Activated T-helper 1 cell treated with anti-CD3 and anti-CD28 coated beads, Interleukin-12 subunit alpha, Interleukin-12 subunit beta, Interleukin-2, Interleukin-4 antibody, amounts not matched to agents 30 ng/mL and 10 ng/mL and 1 ng/mL, durations not matched to agents 14 hours and 24 hours and 36 hours (primary cell): ENCODE results near the gene IFT122. TPM values are rescaled to one million over a fixed set of nuclear protein-coding genes. Genes with fewer than 3 reads are reported as not detected.

Experiments used
- DNase-seq: peaks from one replicate; pipeline ENCODE4 v3.0.0; 2021; ENCODE audit warnings: low spot score
- H3K27ac Mint-ChIP-seq: one replicate; pipeline ENCODE4 v1.8.0; 2021; ENCODE audit warnings: mild to moderate bottlenecking, mixed read lengths
- H3K27me3 Mint-ChIP-seq: one replicate; pipeline ENCODE4 v1.8.0; 2022; ENCODE audit warnings: mild to moderate bottlenecking, moderate library complexity, mixed read lengths; ENCODE audit not compliant: insufficient read depth
- H3K36me3 Mint-ChIP-seq: one replicate; pipeline ENCODE4 v1.8.0; 2021; ENCODE audit warnings: low read depth, mixed read lengths
- H3K4me1 Mint-ChIP-seq: one replicate; pipeline ENCODE4 v1.8.0; 2021; ENCODE audit warnings: low read depth, mixed read lengths
- H3K4me3 Mint-ChIP-seq: one replicate; pipeline ENCODE4 v1.8.0; 2021; ENCODE audit warnings: mild to moderate bottlenecking, moderate library complexity, mixed read lengths
- H3K9me3 Mint-ChIP-seq: one replicate; pipeline ENCODE4 v1.8.0; 2021; ENCODE audit warnings: mixed read lengths
- intact Hi-C: fragments of 100-400 bp; cut with micrococcal nuclease; formaldehyde crosslinking; loops from one replicate; pipeline ENCODE4 v1.15.1; 2024
- total RNA-seq: library from RNA; stranded (reverse); gene quantifications from 2 replicates; pipeline ENCODE4 v1.2.3, GENCODE V29; 2022

Gene IFT122
- total RNA-seq, 1 donor from 2014 or later: 10.0 TPM

DNA sequence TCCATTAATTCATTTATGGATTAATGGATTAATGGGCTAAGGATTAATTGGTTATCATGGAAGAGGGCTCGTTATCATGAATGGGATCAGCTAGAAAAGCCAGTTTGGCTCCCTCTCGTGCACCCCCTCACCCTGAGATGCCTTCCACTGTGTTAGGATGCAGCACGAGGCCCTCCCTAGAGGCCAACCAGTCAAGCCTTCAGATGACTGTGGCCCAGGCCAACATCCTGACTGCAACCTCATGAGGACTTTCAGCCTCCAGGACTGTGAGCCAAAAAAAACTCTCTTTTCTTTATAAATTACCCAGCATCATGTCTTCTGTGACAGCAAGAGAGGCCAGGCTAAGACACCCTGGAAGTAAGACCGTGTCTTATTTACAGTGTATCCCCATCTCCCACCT, 20.5 kb upstream of the IFT122 start:
- H3K36me3 Mint-ChIP-seq: no peaks in the 10 kb centered on the region
- DNase-seq: no peak
- no peaks in the 10 kb centered on the region for H3K9me3 Mint-ChIP-seq
- intact Hi-C loops: no loop called here
- H3K4me1 Mint-ChIP-seq: peaks cover 8% of the 10 kb centered on the region
- no peak overlapping the region for H3K4me3 Mint-ChIP-seq
- H3K27me3 Mint-ChIP-seq: no peaks in the 10 kb centered on the region
- no peak overlapping the region for H3K27ac Mint-ChIP-seq

DNA sequence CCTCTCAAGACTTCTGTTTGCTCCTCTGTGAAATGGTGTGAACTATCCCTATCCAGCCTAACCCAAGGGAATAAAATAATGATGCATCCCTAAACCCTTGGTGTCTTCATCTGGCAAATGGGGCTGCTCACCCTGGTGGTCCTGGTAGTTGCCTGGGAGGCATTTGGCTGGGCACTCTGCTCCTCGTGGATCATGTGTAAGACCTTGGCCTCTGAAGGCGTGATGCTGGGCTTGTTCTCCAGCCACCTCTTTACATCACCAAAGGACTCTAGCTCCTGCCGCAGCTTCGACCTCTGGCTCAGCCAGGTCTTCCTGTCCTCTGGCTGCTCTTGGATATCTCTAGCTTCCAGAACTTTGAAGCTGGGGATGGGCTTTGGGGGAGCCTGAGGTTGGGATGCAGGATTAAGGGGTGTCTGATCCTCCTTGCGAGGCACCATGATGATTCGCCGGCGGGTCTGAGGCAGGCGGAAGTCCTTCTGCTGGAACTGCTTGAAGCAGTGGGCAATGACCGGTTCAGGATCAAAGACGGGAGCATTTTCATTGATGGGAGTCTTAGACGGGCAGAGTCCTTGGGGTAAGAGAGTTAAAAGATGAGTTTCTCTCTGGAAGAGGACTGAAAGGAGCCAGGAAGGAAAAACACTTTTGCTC, 18.7 kb upstream of the IFT122 start:
- Mint-ChIP-seq H3K4me3 (no peak overlapping the region), H3K4me1 (peaks cover 13% of the 10 kb centered on the region), H3K27me3 (no peaks in the 10 kb centered on the region), H3K9me3 (no peaks in the 10 kb centered on the region), H3K27ac (no peak overlapping the region), H3K36me3 (no peaks in the 10 kb centered on the region)
- DNase-seq: no peak
- intact Hi-C loops: no loop called here

DNA sequence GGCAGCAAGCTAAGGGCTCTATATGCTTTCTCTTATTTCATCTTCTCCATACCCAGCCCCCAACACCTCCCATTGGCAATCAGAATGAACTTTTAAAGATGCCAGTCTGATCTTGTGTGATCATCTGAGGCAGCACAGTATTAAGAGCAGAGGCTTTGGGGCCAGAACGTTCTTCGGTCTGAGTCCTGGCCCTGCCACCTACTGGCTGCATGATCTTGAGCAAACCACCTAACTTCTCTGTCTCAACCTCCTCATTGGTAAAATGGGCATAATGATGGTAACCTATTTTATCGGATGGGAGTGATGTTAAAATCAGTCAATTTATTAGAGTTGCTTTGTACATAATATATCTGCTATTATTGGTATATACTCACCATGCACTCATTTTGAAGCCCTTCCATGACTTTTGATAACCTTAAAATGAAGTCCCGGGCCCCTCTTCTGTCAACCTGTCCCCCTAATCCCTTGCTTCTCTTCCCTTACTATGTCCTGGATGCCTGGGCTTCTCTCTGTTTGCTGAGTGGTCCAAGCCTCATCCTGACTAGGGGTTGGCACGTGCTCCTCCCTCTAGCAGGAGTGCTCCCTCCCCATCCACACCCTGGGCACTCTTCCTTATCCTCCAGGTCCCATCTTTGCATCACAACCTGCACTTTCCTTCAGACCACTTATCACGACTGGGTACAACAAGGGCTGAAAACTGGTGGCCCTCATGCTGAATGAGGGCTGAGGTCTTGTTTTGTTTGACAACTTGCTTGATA, 17.9 kb upstream of the IFT122 start:
- Mint-ChIP-seq H3K4me3 (no peak overlapping the region), H3K9me3 (no peaks in the 10 kb centered on the region), H3K4me1 (peaks cover 13% of the 10 kb centered on the region), H3K27me3 (no peaks in the 10 kb centered on the region), H3K36me3 (no peaks in the 10 kb centered on the region), H3K27ac (no peak overlapping the region)
- intact Hi-C loops: no loop called here
- DNase-seq: no peak

DNA sequence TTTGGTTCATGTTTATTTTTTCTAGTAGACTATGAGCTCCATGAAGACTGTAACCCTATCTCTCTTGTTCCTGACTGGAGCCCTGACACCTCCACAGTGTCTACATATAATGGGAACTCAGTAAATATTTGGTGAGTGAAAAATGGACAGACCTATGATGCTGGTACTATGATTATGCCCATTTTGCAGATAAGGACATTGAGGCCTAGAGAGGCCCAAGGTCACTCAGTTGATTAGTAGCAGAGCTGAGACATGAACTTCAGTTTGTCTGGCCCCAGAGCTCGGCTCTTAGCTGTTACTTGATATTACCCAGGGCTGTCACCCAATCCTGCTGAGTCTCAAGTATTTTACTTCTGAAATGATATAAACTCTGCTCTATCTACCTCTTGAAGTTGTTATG, 17.1 kb upstream of the IFT122 start:
- H3K27ac Mint-ChIP-seq: no peak overlapping the region
- intact Hi-C loops: no loop called here
- DNase-seq: no peak
- no peaks in the 10 kb centered on the region for H3K36me3 Mint-ChIP-seq
- no peaks in the 10 kb centered on the region for H3K9me3 Mint-ChIP-seq
- H3K4me3 Mint-ChIP-seq: no peak overlapping the region
- H3K4me1 Mint-ChIP-seq: peaks cover 17% of the 10 kb centered on the region
- no peaks in the 10 kb centered on the region for H3K27me3 Mint-ChIP-seq

DNA sequence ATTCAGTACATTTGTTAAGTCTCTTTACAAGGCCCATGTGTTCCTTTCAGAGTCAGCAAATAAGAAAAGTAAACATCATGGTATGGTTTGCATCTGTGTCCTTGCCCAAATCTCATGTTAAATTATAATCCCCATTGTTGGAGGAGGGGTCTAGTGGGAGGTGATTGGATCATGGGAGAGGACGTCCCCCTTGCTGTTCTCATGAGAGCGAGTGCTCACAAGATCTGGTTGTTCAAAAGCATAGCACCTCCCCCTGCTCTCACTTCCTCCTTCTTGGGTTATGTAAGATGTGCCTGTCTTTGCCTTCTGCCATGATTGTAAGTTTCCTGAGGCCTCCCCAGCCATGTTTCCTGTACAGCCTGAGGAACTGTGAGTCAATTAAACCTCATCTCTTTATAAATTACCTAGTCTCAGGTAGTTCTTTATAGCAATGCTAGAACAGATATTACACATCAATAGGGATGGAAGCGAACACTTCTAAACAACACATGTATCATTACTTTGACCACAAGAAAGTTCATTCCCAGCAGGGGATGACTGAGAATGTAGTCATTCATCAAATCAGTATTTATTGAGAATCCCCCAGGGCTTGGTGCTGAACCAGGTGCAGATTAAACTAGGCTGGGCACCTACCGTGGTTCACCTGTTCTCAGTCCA, 15.7 kb upstream of the IFT122 start:
- Mint-ChIP-seq H3K4me3 (no peak overlapping the region), H3K27me3 (peaks cover 4% of the 10 kb centered on the region), H3K9me3 (no peaks in the 10 kb centered on the region), H3K36me3 (peaks cover 5% of the 10 kb centered on the region), H3K27ac (no peak overlapping the region), H3K4me1 (peaks cover 31% of the 10 kb centered on the region)
- no peak for DNase-seq
- intact Hi-C loops: no loop called here

DNA sequence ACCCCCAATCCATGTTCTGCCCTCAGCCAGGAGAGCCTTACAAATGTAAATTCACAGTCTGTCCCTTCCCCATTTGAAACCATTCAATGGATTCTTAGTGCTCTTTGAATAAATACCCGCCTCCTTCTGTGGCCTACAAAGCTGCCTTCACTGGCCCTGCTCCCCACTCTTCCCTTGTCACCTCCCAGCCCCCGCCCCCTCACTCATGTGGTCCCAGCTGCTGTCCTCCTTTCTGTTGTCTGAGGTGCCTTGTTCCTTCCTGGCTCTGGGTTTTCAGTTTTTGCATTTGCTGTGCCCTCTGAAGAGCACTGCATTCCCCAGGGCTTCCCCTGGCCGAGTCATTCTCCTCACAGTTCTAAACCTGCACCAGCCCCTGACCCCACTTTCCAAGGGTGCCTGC, 14.8 kb upstream of the IFT122 start:
- H3K4me1 Mint-ChIP-seq: peaks cover 39% of the 10 kb centered on the region
- peaks cover 5% of the 10 kb centered on the region for H3K36me3 Mint-ChIP-seq
- H3K27ac Mint-ChIP-seq: no peak overlapping the region
- H3K4me3 Mint-ChIP-seq: no peak overlapping the region
- no peaks in the 10 kb centered on the region for H3K9me3 Mint-ChIP-seq
- intact Hi-C loops: no loop called here
- no peak for DNase-seq
- H3K27me3 Mint-ChIP-seq: peaks cover 4% of the 10 kb centered on the region

DNA sequence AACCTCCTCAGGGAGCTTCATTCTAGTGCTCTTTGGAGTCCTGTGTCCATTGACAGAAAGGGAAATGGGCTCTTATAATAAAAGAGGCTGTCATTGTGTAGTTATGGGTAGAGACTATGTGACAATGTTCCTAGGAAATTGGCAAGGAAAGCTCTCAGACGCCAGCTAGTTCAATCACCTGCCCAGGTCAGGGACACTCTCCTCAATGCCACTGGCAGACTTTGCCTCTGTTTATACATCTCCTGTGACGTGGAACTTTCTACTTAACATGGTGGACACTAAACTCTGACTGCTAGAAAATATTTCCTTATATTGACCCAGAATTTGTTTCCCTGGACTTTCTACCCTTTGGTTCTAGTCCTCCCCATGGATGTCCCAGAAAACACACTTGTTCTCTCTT, 14.4 kb upstream of the IFT122 start:
- H3K27me3 Mint-ChIP-seq: peaks cover 4% of the 10 kb centered on the region
- H3K27ac Mint-ChIP-seq: no peak overlapping the region
- no peak for DNase-seq
- intact Hi-C loops: no loop called here
- peaks cover 39% of the 10 kb centered on the region for H3K4me1 Mint-ChIP-seq
- H3K4me3 Mint-ChIP-seq: no peak overlapping the region
- no peaks in the 10 kb centered on the region for H3K9me3 Mint-ChIP-seq
- H3K36me3 Mint-ChIP-seq: peaks cover 8% of the 10 kb centered on the region

DNA sequence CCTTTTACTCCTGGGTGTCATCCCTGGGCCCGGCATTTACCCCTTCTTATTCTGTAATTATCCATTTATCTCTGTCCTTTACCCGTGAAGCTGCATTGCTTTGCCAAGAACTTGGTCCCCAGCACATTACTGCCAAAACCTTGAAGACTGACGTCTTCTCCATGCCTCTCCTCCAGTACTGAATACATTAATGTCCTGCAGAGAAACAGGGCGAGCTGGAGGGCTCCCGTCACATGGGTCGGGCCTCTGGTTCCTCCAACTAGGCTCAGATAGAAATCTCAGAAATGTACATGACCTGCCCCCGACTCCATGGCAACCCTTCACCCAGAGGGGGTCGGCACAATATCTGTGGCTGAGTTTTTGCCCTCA, 12.0 kb upstream of the IFT122 start:
- H3K4me1 Mint-ChIP-seq: peaks cover 51% of the 10 kb centered on the region
- no peak overlapping the region for H3K27ac Mint-ChIP-seq
- peaks cover 4% of the 10 kb centered on the region for H3K27me3 Mint-ChIP-seq
- H3K36me3 Mint-ChIP-seq: peaks cover 23% of the 10 kb centered on the region
- no peak for DNase-seq
- intact Hi-C loops: loop anchor here (1.0 to 2.0 kb wide), 3 partner anchors 12 to 111 kb away; partner anchors contain the start of gene IFT122
- H3K4me3 Mint-ChIP-seq: peak overlapping the region; percentile 41
- no peaks in the 10 kb centered on the region for H3K9me3 Mint-ChIP-seq

DNA sequence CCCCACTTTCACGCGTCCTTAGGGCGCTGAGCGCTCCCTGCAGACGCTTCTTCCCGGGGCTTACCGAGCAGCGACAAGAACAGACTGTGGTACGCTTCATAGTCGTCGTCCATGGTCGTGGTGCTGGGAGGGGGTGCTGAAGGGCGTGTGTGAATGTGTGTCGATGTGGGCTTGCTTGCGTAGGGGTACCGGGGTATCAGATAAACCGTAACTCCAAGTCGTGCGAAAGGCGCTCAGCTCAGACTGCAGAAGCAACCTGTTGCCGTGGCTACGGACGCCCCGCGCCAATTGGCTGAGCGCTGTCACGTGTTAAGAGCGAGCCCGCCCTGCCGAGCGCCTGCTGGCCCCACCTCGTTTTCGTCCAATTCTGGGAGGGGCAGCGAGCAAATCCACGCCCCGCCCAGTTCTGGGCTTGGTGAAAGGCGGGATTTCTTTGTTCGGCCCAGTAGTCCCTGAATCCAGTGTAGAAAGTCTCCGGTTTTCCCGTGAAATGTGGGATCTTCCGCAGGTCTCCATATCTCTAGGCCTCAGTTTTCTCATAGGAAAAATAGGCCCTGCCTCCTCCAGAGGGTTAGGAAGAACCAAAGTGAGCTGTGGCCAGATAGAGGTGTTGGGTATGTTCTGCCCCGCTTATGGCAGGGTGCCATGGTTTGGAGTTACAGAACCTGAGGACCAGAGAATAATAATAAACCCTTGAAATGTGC, 11.5 kb upstream of the IFT122 start, which contains the start of gene EFCAB12:
Gene EFCAB12 (minus strand): TSS at position 261 of the 704 bp plus-strand sequence. CDS start 148 bp downstream, at position 113.
- H3K9me3 Mint-ChIP-seq: no peaks in the 10 kb centered on the region
- peak; percentile 88 for DNase-seq
- intact Hi-C loops: loop anchor here (1.0 to 2.0 kb wide), 3 partner anchors 12 to 112 kb away; partner anchors contain the start of gene IFT122
- H3K27ac Mint-ChIP-seq: peak within 1 kb of the TSS; percentile 69
- peaks cover 51% of the 10 kb centered on the region for H3K4me1 Mint-ChIP-seq
- peak within 1 kb of the TSS; percentile 41 for H3K4me3 Mint-ChIP-seq
- peaks cover 4% of the 10 kb centered on the region for H3K27me3 Mint-ChIP-seq
- H3K36me3 Mint-ChIP-seq: peaks cover 23% of the 10 kb centered on the region

DNA sequence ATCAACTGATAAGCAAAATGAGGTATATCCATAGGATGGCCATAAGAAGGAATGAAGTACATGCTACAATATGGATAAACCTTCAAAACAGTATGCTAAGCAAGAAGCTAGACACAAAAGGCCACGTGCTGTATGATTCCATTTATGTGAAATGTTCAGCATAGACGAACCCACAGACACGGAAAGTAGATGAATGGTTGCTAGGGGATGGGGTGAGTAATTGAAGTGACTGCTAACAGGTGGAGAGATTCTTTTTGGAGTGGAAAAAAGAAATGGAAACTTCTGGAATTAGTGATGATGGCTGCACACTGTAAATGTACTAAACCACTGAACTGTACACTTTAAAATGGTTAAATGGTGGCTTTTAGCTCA, 11.0 kb upstream of the IFT122 start:
- peak overlapping the region; percentile 69 for H3K27ac Mint-ChIP-seq
- H3K4me1 Mint-ChIP-seq: peaks cover 52% of the 10 kb centered on the region
- H3K9me3 Mint-ChIP-seq: no peaks in the 10 kb centered on the region
- peak overlapping the region; percentile 41 for H3K4me3 Mint-ChIP-seq
- intact Hi-C loops: loop anchor here (2.0 kb wide), 1 partner anchor 112 kb away; a partner anchor contains a TSS
- DNase-seq: no peak
- peaks cover 4% of the 10 kb centered on the region for H3K27me3 Mint-ChIP-seq
- peaks cover 27% of the 10 kb centered on the region for H3K36me3 Mint-ChIP-seq

DNA sequence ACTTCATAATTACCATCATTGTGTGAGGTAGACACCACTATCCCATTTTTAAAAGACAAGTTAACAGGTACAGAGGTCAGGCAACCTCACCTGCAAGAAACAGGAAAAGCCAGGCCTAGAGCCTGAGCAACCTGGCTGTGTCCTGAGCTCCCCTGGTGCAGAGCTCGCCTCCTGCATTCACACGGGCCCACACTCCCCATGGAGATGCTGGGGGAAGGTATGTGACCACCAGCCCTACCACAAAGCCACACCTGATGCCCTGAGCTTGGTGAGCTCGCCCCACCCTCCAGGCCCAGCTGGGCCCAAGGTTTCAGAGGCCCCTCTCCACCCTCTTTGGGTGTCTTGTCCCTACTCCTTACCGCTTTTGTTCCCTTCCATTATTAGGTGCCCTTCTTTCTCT, 10.4 kb upstream of the IFT122 start:
- Mint-ChIP-seq H3K4me3 (no peak overlapping the region), H3K4me1 (peaks cover 51% of the 10 kb centered on the region), H3K9me3 (no peaks in the 10 kb centered on the region), H3K27ac (peak overlapping the region; percentile 69), H3K27me3 (peaks cover 4% of the 10 kb centered on the region), H3K36me3 (peaks cover 30% of the 10 kb centered on the region)
- intact Hi-C loops: loop anchor here (2.0 kb wide), 1 partner anchor 113 kb away; a partner anchor contains a TSS
- DNase-seq: no peak

DNA sequence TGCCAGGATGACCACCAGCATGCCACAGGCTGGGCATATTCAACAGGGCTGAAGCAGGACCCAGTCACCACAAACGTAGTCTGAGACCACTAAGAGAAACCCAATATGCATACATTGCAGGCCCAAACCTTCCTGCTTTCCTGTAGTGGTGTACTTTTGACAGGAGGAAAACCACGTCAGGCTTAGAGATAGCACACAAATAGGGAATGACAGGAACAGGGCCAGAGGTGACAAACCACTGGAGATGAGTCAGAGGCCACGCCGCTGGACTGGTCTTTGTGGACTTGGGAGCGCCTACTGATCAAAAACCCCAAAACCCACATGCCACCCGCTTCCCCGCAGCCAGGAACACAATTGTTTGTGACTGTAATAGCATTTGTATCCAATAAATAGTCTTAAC, 8.0 kb upstream of the IFT122 start:
- no peak overlapping the region for H3K4me3 Mint-ChIP-seq
- no peak overlapping the region for H3K27ac Mint-ChIP-seq
- DNase-seq: no peak
- peaks cover 44% of the 10 kb centered on the region for H3K36me3 Mint-ChIP-seq
- peaks cover 4% of the 10 kb centered on the region for H3K27me3 Mint-ChIP-seq
- H3K9me3 Mint-ChIP-seq: no peaks in the 10 kb centered on the region
- intact Hi-C loops: no loop called here
- peaks cover 72% of the 10 kb centered on the region for H3K4me1 Mint-ChIP-seq
